Neural cell (in vitro differentiated cells): Measurements from ENCODE around the gene MT1X.

Source experiments
- CTCF ChIP-seq: fragments of 450-650 bp; IDR thresholded peaks from 2 replicates; pipeline ENCODE4 v1.5.1; 2014; ENCODE audit warnings: antibody characterized with exemption, mild to moderate bottlenecking, moderate library complexity; ENCODE audit not compliant: poor library complexity, severe bottlenecking
- EP300 ChIP-seq: fragments of 450-650 bp; conservative IDR thresholded peaks from 2 replicates; pipeline ENCODE4 v1.6.1; 2014; ENCODE audit warnings: antibody characterized with exemption, mild to moderate bottlenecking, moderate library complexity; ENCODE audit not compliant: poor library complexity, severe bottlenecking
- EZH2 ChIP-seq: fragments of 200-600, 300-800 bp; shearing (Covaris generic), sonication (generic); IDR thresholded peaks from 2 replicates; pipeline ENCODE4 v1.6.1; 2014; ENCODE audit warnings: antibody characterized with exemption, low read length, borderline replicate concordance, mild to moderate bottlenecking; ENCODE audit not compliant: insufficient read depth, poor library complexity, severe bottlenecking
- MXI1 ChIP-seq: fragments of 450-650 bp; conservative IDR thresholded peaks from 2 replicates; pipeline ENCODE4 v1.6.1; 2014; ENCODE audit warnings: antibody characterized with exemption, mild to moderate bottlenecking; ENCODE audit not compliant: poor library complexity, severe bottlenecking
- POLR2AphosphoS5 ChIP-seq: IDR thresholded peaks from 2 replicates; pipeline ENCODE4 v1.6.1; 2012
- REST ChIP-seq: IDR thresholded peaks from 2 replicates; pipeline ENCODE4 v1.6.1; 2012; ENCODE audit warnings: borderline replicate concordance
- SMC3 ChIP-seq: fragments of 450-650 bp; conservative IDR thresholded peaks from 2 replicates; pipeline ENCODE4 v1.6.1; 2014; ENCODE audit warnings: antibody characterized with exemption, mild to moderate bottlenecking, moderate library complexity; ENCODE audit not compliant: poor library complexity
- TAF1 ChIP-seq: IDR thresholded peaks from 2 replicates; pipeline ENCODE4 v1.6.1; 2012; ENCODE audit warnings: low read depth

- TF ChIP-seq SMC3 (no peak), CTCF (no peak), TAF1 (no peak), EZH2 (no peak), POLR2AphosphoS5 (no peak), MXI1 (no peak), REST (no peak), EP300 (no peak)
Observed at GRCh38 chr16:56688762-56689161, 6.5 kb downstream of the MT1X start.
